ENCODE measurements around the gene TSHZ2.
A peak's percentile ranks its signal among the peaks of the same experiment; 100 is the strongest.

The TSHZ2 gene

GRCh38 chr20:53124075-53124551 lies 152.0 kb downstream of the TSHZ2 start:
- peak; percentile 1 for TF ChIP-seq CTCF (IDR thresholded peaks at IDR 0.05; ENCODE audit: insufficient read depth, low read length, poor library complexity, severe bottlenecking)
- H3K4me3 ChIP-seq (replicated peaks; ENCODE audit: low read depth, low read length), result no peak overlapping the region
- DNase-seq (ENCODE audit: extremely low read depth, insufficient read length), result no peak

GRCh38 chr20:53124803-53125202 lies 152.6 kb downstream of the TSHZ2 start:
- H3K36me3 ChIP-seq (ENCODE audit: control insufficient read depth, insufficient read depth, low read length), result no peaks in the 10 kb centered on the region
- no peak for TF ChIP-seq CTCF (IDR thresholded peaks at IDR 0.05; ENCODE audit: insufficient read depth, low read length, poor library complexity, severe bottlenecking)
- H3K4me3 ChIP-seq (replicated peaks; ENCODE audit: low read depth, low read length), result no peak overlapping the region
- DNase-seq (ENCODE audit: extremely low read depth, insufficient read length), result no peak
- H3K27me3 ChIP-seq (replicated peaks; ENCODE audit: control insufficient read depth, insufficient read depth, low read length), result no peaks in the 10 kb centered on the region; the same call in none of the 2 replicates

More at GRCh38 chr20:53124075-53124551, 152.0 kb downstream of the TSHZ2 start:
- Histone ChIP-seq H3K27me3 (replicated peaks; ENCODE audit: control insufficient read depth, insufficient read depth, low read length) (no peaks in the 10 kb centered on the region; the same call in none of the 2 replicates), H3K36me3 (ENCODE audit: control insufficient read depth, insufficient read depth, low read length) (no peaks in the 10 kb centered on the region)

- no peaks in the 10 kb centered on the region; the same call in none of the 2 replicates for H3K27me3 ChIP-seq (replicated peaks; ENCODE audit: control insufficient read depth, insufficient read depth, low read length)
- no peak overlapping the region for H3K4me3 ChIP-seq (replicated peaks; ENCODE audit: low read depth, low read length)
- TF ChIP-seq CTCF (IDR thresholded peaks at IDR 0.05; ENCODE audit: insufficient read depth, low read length, poor library complexity, severe bottlenecking), result no peak
- DNase-seq (ENCODE audit: extremely low read depth, insufficient read length), result no peak
- no peaks in the 10 kb centered on the region for H3K36me3 ChIP-seq (ENCODE audit: control insufficient read depth, insufficient read depth, low read length)
Observed at GRCh38 chr20:53126185-53126584, 154.0 kb downstream of the TSHZ2 start.

GRCh38 chr20:53127027-53127426 lies 154.9 kb downstream of the TSHZ2 start:
- no peak for DNase-seq (ENCODE audit: extremely low read depth, insufficient read length)
- no peak overlapping the region for H3K4me3 ChIP-seq (replicated peaks; ENCODE audit: low read depth, low read length)
- no peaks in the 10 kb centered on the region; the same call in none of the 2 replicates for H3K27me3 ChIP-seq (replicated peaks; ENCODE audit: control insufficient read depth, insufficient read depth, low read length)
- H3K36me3 ChIP-seq (ENCODE audit: control insufficient read depth, insufficient read depth, low read length), result no peaks in the 10 kb centered on the region
- TF ChIP-seq CTCF (IDR thresholded peaks at IDR 0.05; ENCODE audit: insufficient read depth, low read length, poor library complexity, severe bottlenecking), result no peak

- H3K27me3 ChIP-seq (replicated peaks; ENCODE audit: control insufficient read depth, insufficient read depth, low read length), result peaks cover under 1% of the 10 kb centered on the region
- DNase-seq (ENCODE audit: extremely low read depth, insufficient read length), result no peak
- TF ChIP-seq CTCF (IDR thresholded peaks at IDR 0.05; ENCODE audit: insufficient read depth, low read length, poor library complexity, severe bottlenecking), result no peak
- H3K4me3 ChIP-seq (replicated peaks; ENCODE audit: low read depth, low read length), result no peak overlapping the region
- no peaks in the 10 kb centered on the region for H3K36me3 ChIP-seq (ENCODE audit: control insufficient read depth, insufficient read depth, low read length)
Observed at GRCh38 chr20:53128004-53128403, 155.8 kb downstream of the TSHZ2 start.

- H3K36me3 ChIP-seq (ENCODE audit: control insufficient read depth, insufficient read depth, low read length), result no peaks in the 10 kb centered on the region
- no peak for DNase-seq (ENCODE audit: extremely low read depth, insufficient read length)
- H3K4me3 ChIP-seq (replicated peaks; ENCODE audit: low read depth, low read length), result no peak overlapping the region
Observed at GRCh38 chr20:53129563-53129962, 157.4 kb downstream of the TSHZ2 start.

More at GRCh38 chr20:53129563-53129962, 157.4 kb downstream of the TSHZ2 start:
- TF ChIP-seq CTCF (IDR thresholded peaks at IDR 0.05; ENCODE audit: insufficient read depth, low read length, poor library complexity, severe bottlenecking), result no peak
- peaks cover 2% of the 10 kb centered on the region; the same call in 1 of the 2 replicates for H3K27me3 ChIP-seq (replicated peaks; ENCODE audit: control insufficient read depth, insufficient read depth, low read length)
